Cardiac muscle cell (in vitro differentiated cells and primary cell): Measurements from ENCODE around the gene KCNAB3. TPM values are rescaled to one million over a fixed set of nuclear protein-coding genes. Genes with fewer than 3 reads are reported as not detected.

ENCODE experiments used
- DNase-seq, 2 donors: peaks; one replicate each; pipeline versions ENCODE4 v3.0.0 to v3.0.0-alpha.2; 2010 to 2017; ENCODE audit warnings: low read depth in 1 of 2, low spot score in 1 of 2
- H3K27ac ChIP-seq: fragments of 200-600 bp; sonication (generic); 2 replicates; pipeline ENCODE4 v1.5.1; 2016
- H3K27me3 ChIP-seq: fragments of 200-600 bp; sonication (generic); 2 replicates; pipeline ENCODE4 v1.6.0; 2016; ENCODE audit warnings: control low read depth
- H3K36me3 ChIP-seq: fragments of 200-600 bp; sonication (generic); 2 replicates; pipeline ENCODE4 v1.5.1; 2016; ENCODE audit warnings: control low read depth
- H3K4me1 ChIP-seq: fragments of 200-600 bp; sonication (generic); 2 replicates; pipeline ENCODE4 v1.8.1; 2017; ENCODE audit warnings: low read depth, mild to moderate bottlenecking, mixed run types
- H3K4me3 ChIP-seq: fragments of 200-600 bp; sonication (generic); 2 replicates; pipeline ENCODE4 v1.5.1; 2016; ENCODE audit warnings: mild to moderate bottlenecking
- H3K9me3 ChIP-seq: fragments of 200-600 bp; sonication (generic); 2 replicates; pipeline ENCODE4 v1.5.1; 2017; ENCODE audit warnings: low read depth, mild to moderate bottlenecking, control low read depth
- CTCF ChIP-seq: IDR thresholded peaks from 2 replicates; pipeline ENCODE4 v1.5.1; 2012; ENCODE audit warnings: low read depth, mild to moderate bottlenecking, low read length
- polyA plus RNA-seq: library from polyadenylated mRNA; unstranded; fragments of >200 nt; fragmentation: Nextera tagmentation; extraction: Ambion mirVana; gene quantifications from 2 replicates; pipeline ENCODE4 v1.2.1, GENCODE V29; 2016
- total RNA-seq: library from RNA; depleted of rRNA; stranded (reverse); fragments of >200 nt; gene quantifications from 2 replicates; pipeline ENCODE4 v1.2.3, GENCODE V29; 2016

KCNAB3 gene
- total and polyA plus RNA-seq, 2 experiments from 2014 or later, result 1.3 to 3.3 TPM

- peak; percentile 53 to 92 for DNase-seq
- no peaks in the 10 kb centered on the region for H3K27me3 ChIP-seq
- no peaks in the 10 kb centered on the region for H3K9me3 ChIP-seq
- peak overlapping the region; percentile 89 for H3K27ac ChIP-seq
- H3K36me3 ChIP-seq, result peaks cover 1% of the 10 kb centered on the region
- TF ChIP-seq CTCF, result no peak
- peaks cover 46% of the 10 kb centered on the region for H3K4me1 ChIP-seq
- H3K4me3 ChIP-seq, result peak overlapping the region; percentile 90
These were observed 44.1 kb downstream of the KCNAB3 start for GRCh38 chr17:7885367-7886226.

GRCh38 chr17:7884581-7885366 is 44.9 kb downstream of the KCNAB3 start:
- peaks cover 7% of the 10 kb centered on the region for H3K36me3 ChIP-seq
- peaks cover 42% of the 10 kb centered on the region for H3K4me1 ChIP-seq
- no peak for TF ChIP-seq CTCF
- H3K9me3 ChIP-seq, result no peaks in the 10 kb centered on the region
- peak overlapping the region; percentile 90 for H3K4me3 ChIP-seq
- DNase-seq, result peak; percentile 21 to 33
- no peaks in the 10 kb centered on the region for H3K27me3 ChIP-seq
- H3K27ac ChIP-seq, result peak overlapping the region; percentile 89

GRCh38 chr17:7883781-7884386 is 45.8 kb downstream of the KCNAB3 start:
- peak overlapping the region; percentile 90 for H3K4me3 ChIP-seq
- H3K9me3 ChIP-seq, result no peaks in the 10 kb centered on the region
- H3K27ac ChIP-seq, result peak overlapping the region; percentile 72
- H3K36me3 ChIP-seq, result peaks cover 7% of the 10 kb centered on the region
- H3K27me3 ChIP-seq, result no peaks in the 10 kb centered on the region
- H3K4me1 ChIP-seq, result peaks cover 33% of the 10 kb centered on the region
- peak in 1 of 2 donors; percentile 42 for DNase-seq
- TF ChIP-seq CTCF, result no peak

- H3K9me3 ChIP-seq, result no peaks in the 10 kb centered on the region
- H3K27ac ChIP-seq, result peak overlapping the region; percentile 56
- H3K4me3 ChIP-seq, result no peak overlapping the region
- H3K27me3 ChIP-seq, result no peaks in the 10 kb centered on the region
- no peak for DNase-seq
- peaks cover 23% of the 10 kb centered on the region for H3K4me1 ChIP-seq
- peaks cover 13% of the 10 kb centered on the region for H3K36me3 ChIP-seq
- no peak for TF ChIP-seq CTCF
These were observed 47.0 kb downstream of the KCNAB3 start for GRCh38 chr17:7882629-7883028.

- peaks cover 20% of the 10 kb centered on the region for H3K4me1 ChIP-seq
- no peak overlapping the region for H3K4me3 ChIP-seq
- H3K27ac ChIP-seq, result peak overlapping the region; percentile 16
- H3K36me3 ChIP-seq, result peaks cover 16% of the 10 kb centered on the region
- no peaks in the 10 kb centered on the region for H3K9me3 ChIP-seq
- no peak for TF ChIP-seq CTCF
- no peaks in the 10 kb centered on the region for H3K27me3 ChIP-seq
- no peak for DNase-seq
These were observed 47.6 kb downstream of the KCNAB3 start for GRCh38 chr17:7882068-7882467.
